HepG2 (cell line): Measurements from ENCODE around the gene SLC29A1. TPM values are rescaled to one million over a fixed set of nuclear protein-coding genes. Genes with fewer than 3 reads are reported as not detected.
A peak's percentile ranks its signal among the peaks of the same experiment; 100 is the strongest.

Experiments used
- BHLHE40 ChIP-seq: IDR thresholded peaks from 2 replicates; pipeline ENCODE4 v1.6.1; 2011; ENCODE audit warnings: low read length, improper control_type of control experiment
- DMTF1 ChIP-seq: sonication (generic); formaldehyde crosslinking; IDR thresholded peaks from 2 replicates; pipeline ENCODE4 v1.4.0; 2020; ENCODE audit warnings: mild to moderate bottlenecking, missing genetic modification reagents
- ELF4 ChIP-seq: sonication (generic); formaldehyde crosslinking; IDR thresholded peaks from 2 replicates; pipeline ENCODE4 v1.5.0; 2020; ENCODE audit warnings: missing genetic modification reagents, mild to moderate bottlenecking, moderate library complexity, borderline replicate concordance
- HDAC2 ChIP-seq: sonication (generic); formaldehyde crosslinking; IDR thresholded peaks from 2 replicates; pipeline ENCODE4 v1.4.0; 2020; ENCODE audit warnings: missing genetic modification reagents
- KLF11 ChIP-seq: IDR thresholded peaks from 2 replicates; pipeline ENCODE4 v1.6.1; 2016; ENCODE audit warnings: missing compliant biosample characterization
- MLX ChIP-seq: IDR thresholded peaks from 2 replicates; pipeline ENCODE4 v1.6.1; 2016
- NR2F1 ChIP-seq, 2 experiments: fragments of 450-650 bp in 1 of 2; formaldehyde crosslinking in 1 of 2; IDR thresholded peaks; 2 replicates each; pipeline versions ENCODE4 v1.5.0 to v1.6.1; 2016 to 2020; ENCODE audit warnings: mild to moderate bottlenecking in 1 of 2, missing compliant biosample characterization in 1 of 2, missing genetic modification reagents in 1 of 2, moderate library complexity in 1 of 2
- PLSCR1 ChIP-seq: sonication (generic); formaldehyde crosslinking; IDR thresholded peaks from 2 replicates; pipeline ENCODE4 v1.5.0; 2020; ENCODE audit warnings: missing genetic modification reagents, mild to moderate bottlenecking, borderline replicate concordance
- POGK ChIP-seq: sonication (generic); formaldehyde crosslinking; conservative IDR thresholded peaks from 2 replicates; pipeline ENCODE4 v1.8.0; 2022; ENCODE audit warnings: mild to moderate bottlenecking, moderate library complexity, missing genetic modification reagents
- POLR2A ChIP-seq, 2 experiments: IDR thresholded peaks; 2 replicates each; pipeline ENCODE4 v1.6.1; 2011; ENCODE audit warnings: low read depth in 2 of 2, low read length in 2 of 2, mild to moderate bottlenecking in 1 of 2, moderate library complexity in 1 of 2; ENCODE audit not compliant: insufficient read depth in 1 of 2
- POLR2G ChIP-seq: fragments of 200-400 bp; formaldehyde crosslinking; IDR thresholded peaks from 2 replicates; pipeline ENCODE4 v1.6.1; 2018; ENCODE audit warnings: mild to moderate bottlenecking, low read depth, low read length, moderate library complexity
- REL ChIP-seq: sonication (generic); formaldehyde crosslinking; conservative IDR thresholded peaks from 2 replicates; pipeline ENCODE4 v1.8.0; 2022; ENCODE audit warnings: mild to moderate bottlenecking, missing genetic modification reagents, moderate library complexity
- RXRA ChIP-seq: sonication (generic); formaldehyde crosslinking; IDR thresholded peaks from 2 replicates; pipeline ENCODE4 v1.5.1; 2020; ENCODE audit warnings: missing genetic modification reagents
- SMAD1 ChIP-seq: sonication (generic); formaldehyde crosslinking; IDR thresholded peaks from 2 replicates; pipeline ENCODE4 v1.4.0; 2020; ENCODE audit warnings: missing genetic modification reagents, low read depth, mild to moderate bottlenecking, borderline replicate concordance
- SOX6 ChIP-seq, 2 experiments: fragments of 450-650 bp in 1 of 2; sonication (generic) in 1 of 2; formaldehyde crosslinking in 1 of 2; IDR thresholded peaks; 2 replicates each; pipeline versions ENCODE4 v1.4.0 to v1.6.1; 2017 to 2020; ENCODE audit warnings: antibody characterized with exemption in 1 of 2, mild to moderate bottlenecking in 1 of 2, missing genetic modification reagents in 1 of 2
- ZBTB7B ChIP-seq: sonication (generic); formaldehyde crosslinking; IDR thresholded peaks from 2 replicates; pipeline ENCODE4 v1.4.0; 2020; ENCODE audit warnings: missing genetic modification reagents
- ZFY ChIP-seq: sonication (generic); formaldehyde crosslinking; IDR thresholded peaks from 2 replicates; pipeline ENCODE4 v1.4.0; 2020; ENCODE audit warnings: missing genetic modification reagents
- ZNF326 ChIP-seq: sonication (generic); formaldehyde crosslinking; IDR thresholded peaks from 2 replicates; pipeline ENCODE4 v1.4.0; 2020; ENCODE audit warnings: missing genetic modification reagents, borderline replicate concordance
- ZNF468 ChIP-seq: sonication (generic); formaldehyde crosslinking; IDR thresholded peaks from 2 replicates; pipeline ENCODE4 v1.8.0; 2022; ENCODE audit warnings: mild to moderate bottlenecking, moderate library complexity, missing genetic modification reagents
- ZNF605 ChIP-seq: sonication (generic); formaldehyde crosslinking; IDR thresholded peaks from 2 replicates; pipeline ENCODE4 v1.8.0; 2022; ENCODE audit warnings: mild to moderate bottlenecking, missing genetic modification reagents
- ZNF768 ChIP-seq: sonication (generic); formaldehyde crosslinking; IDR thresholded peaks from 2 replicates; pipeline ENCODE4 v1.4.0; 2020; ENCODE audit warnings: missing genetic modification reagents
- ZNF816 ChIP-seq: sonication (generic); formaldehyde crosslinking; IDR thresholded peaks from 2 replicates; pipeline ENCODE4 v1.8.0; 2022; ENCODE audit warnings: missing genetic modification reagents, mild to moderate bottlenecking, borderline replicate concordance
- polyA plus RNA-seq, 8 experiments: library from polyadenylated mRNA; depleted of rRNA in 3 of 8; stranded (reverse) in 7 of 8; unstranded in 1 of 8; fragments of >200 nt; fragmentation: Illumina TruSeq in 4 of 8; extraction: Trizol in 4 of 8; gene quantifications; 2 replicates each; pipeline versions ENCODE4 v1.2.1 to v1.2.3, GENCODE V29; 2011 to 2016; ENCODE audit warnings: low read depth in 4 of 8, missing spikeins in 1 of 8, mixed read lengths in 1 of 8; ENCODE audit not compliant: insufficient read depth in 1 of 8
- total RNA-seq, 5 experiments: library from RNA; depleted of rRNA; stranded (reverse); fragments of >200 nt; fragmentation: Illumina TruSeq; extraction: Trizol; gene quantifications; 2 replicates each; pipeline ENCODE4 v1.2.3, GENCODE V29; 2016; ENCODE audit warnings: low read depth in 1 of 5
- TF ChIP-seq, protein P1 (sequence below): sonication (generic); formaldehyde crosslinking; IDR thresholded peaks from 2 replicates; pipeline ENCODE4 v1.5.0; 2020; ENCODE audit warnings: missing genetic modification reagents

The SLC29A1 gene
- total and polyA plus RNA-seq, 2 of the 13 experiments (the other 11 are each of a cell fraction or from before 2014, with no cell fraction given) = 43.2 to 106 TPM

- TF ChIP-seq ZBTB7B (CRISPR knock-in tag) = 0 out of 2 replicates have a peak, but pooled peaks have one; percentile 14
- no peak for TF ChIP-seq KLF11
- no peak for TF ChIP-seq MLX (CRISPR knock-in tag)
- TF ChIP-seq ZNF326 = no peak
- TF ChIP-seq ELF4 (CRISPR knock-in tag) = no peak
- peak; percentile 71; the same call in 1 of the 2 replicates for TF ChIP-seq ZNF816 (CRISPR knock-in tag)
- 0 out of 2 replicates have a peak, but pooled peaks have one; percentile 25 for TF ChIP-seq ZNF468 (CRISPR knock-in tag)
- TF ChIP-seq ZFY (CRISPR knock-in tag) = peak; percentile 78
- 0 out of 2 replicates have a peak, but pooled peaks have one; percentile 16 for TF ChIP-seq SMAD1 (CRISPR knock-in tag)
- no peak for TF ChIP-seq SOX6 (IDR thresholded peaks at IDR 0.05)
- TF ChIP-seq SOX6 (CRISPR knock-in tag; IDR thresholded peaks at IDR 0.05) = peak; percentile 7; the same call in 1 of the 2 replicates
- TF ChIP-seq BHLHE40 = 0 out of 2 replicates have a peak, but pooled peaks have one; percentile 23
- TF ChIP-seq HDAC2 (CRISPR knock-in tag) = peak; percentile 18; the same call in 1 of the 2 replicates
- no peak for TF ChIP-seq REL (CRISPR knock-in tag)
- TF ChIP-seq ZNF605 (CRISPR knock-in tag) = peak; percentile 42; the same call in 1 of the 2 replicates
- no peak for TF ChIP-seq POGK (CRISPR knock-in tag)
- TF ChIP-seq, protein P1, sequence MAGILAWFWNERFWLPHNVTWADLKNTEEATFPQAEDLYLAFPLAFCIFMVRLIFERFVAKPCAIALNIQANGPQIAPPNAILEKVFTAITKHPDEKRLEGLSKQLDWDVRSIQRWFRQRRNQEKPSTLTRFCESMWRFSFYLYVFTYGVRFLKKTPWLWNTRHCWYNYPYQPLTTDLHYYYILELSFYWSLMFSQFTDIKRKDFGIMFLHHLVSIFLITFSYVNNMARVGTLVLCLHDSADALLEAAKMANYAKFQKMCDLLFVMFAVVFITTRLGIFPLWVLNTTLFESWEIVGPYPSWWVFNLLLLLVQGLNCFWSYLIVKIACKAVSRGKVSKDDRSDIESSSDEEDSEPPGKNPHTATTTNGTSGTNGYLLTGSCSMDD (CRISPR knock-in tag) = no peak
- peak in 1 of 2 experiments; percentile 68; a peak in 2 of 4 replicates for TF ChIP-seq POLR2A (IDR thresholded peaks at IDR 0.05; ENCODE audit: insufficient read depth in 1 of 2, low read depth in 2 of 2, low read length in 2 of 2)
- no peak for TF ChIP-seq PLSCR1 (CRISPR knock-in tag)
- peak in 1 of 2 experiments; percentile 35; a peak in 2 of 4 replicates for TF ChIP-seq NR2F1 (CRISPR knock-in tag; IDR thresholded peaks at IDR 0.05)
- TF ChIP-seq POLR2G = peak; percentile 80
- TF ChIP-seq DMTF1 = 0 out of 2 replicates have a peak, but pooled peaks have one; percentile 22
- no peak; the same call in 1 of the 2 replicates for TF ChIP-seq RXRA
- no peak; the same call in 1 of the 2 replicates for TF ChIP-seq ZNF768 (CRISPR knock-in tag)
Observed at GRCh38 chr6:44237021-44237812, 13.8 kb downstream of the SLC29A1 start (continued).
